NCI-H1048 (cell line): ENCODE results near the gene PCSK2.

ENCODE experiments used
- DNase-seq: peaks from one replicate; lab custom pipeline; 2025; lab: John Stamatoyannopoulos, UW

The PCSK2 gene

DNA sequence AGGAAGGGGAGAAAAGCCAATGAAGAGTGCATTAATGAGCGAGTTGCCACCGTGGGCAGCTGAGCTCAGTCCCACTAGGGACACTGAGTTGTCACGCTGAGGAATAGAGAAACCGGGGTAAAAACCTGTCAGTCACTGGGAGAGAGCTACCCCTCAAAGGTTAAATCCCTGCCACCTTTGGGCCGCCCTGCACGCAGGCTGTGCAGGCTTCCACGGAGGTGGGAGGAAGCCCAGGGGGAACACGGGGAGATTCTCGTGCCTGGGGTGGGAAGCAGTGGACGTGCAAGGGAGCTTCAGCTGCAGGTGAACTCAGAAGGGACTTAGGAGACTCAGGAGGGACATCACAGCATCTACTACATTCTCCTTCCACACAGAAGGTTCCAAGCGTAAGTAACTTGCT lies 253.9 kb downstream of the PCSK2 start:
- DNase-seq = no peak

DNA sequence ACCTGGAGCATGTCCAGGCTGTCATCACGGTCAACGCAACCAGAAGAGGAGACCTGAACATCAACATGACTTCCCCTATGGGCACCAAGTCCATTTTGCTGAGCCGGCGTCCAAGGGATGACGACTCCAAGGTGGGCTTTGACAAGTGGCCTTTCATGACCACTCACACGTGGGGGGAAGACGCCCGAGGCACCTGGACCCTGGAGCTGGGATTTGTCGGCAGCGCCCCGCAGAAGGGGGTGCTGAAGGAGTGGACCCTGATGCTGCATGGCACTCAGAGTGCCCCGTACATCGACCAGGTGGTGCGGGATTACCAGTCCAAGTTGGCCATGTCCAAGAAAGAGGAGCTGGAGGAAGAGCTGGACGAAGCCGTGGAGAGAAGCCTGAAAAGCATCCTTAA lies 254.8 kb downstream of the PCSK2 start:
- DNase-seq = no peak

DNA sequence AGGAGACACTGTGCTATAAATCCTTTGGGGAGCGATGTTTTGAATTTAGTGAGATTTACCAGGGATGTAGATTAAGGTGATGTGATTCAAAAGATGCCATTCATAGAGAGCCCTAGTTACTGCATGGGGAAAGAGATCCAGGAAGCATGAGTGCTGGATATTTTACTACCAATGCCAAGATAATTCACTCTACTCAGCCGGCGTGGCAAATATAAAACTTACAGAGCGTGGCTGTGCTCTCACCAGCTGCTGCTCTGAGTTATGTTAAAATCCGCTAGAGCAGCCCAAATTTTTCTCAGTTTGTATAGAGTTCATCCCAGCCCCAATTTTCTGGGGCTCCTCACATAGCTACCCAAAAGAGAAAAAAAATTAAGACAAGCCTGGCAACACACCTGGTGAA lies 255.7 kb downstream of the PCSK2 start:
- no peak for DNase-seq

DNA sequence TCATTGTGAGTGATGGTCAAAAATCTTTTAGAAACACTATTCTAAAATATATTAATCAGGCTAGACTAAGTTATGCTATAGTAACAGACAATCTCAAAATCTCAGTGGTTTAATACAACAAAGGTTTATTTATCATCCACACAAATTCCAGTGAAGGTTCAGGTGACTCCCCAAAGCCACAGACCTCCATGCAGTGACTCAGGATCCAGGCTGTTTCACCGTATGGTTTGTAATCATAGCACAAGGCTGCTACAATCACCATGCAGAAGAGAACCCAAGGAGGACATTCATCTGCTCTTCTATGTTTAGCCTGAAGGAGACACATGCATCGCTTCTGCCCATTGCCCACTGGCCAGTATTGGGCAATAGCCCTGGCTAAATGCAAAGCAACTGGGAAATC lies 258.2 kb downstream of the PCSK2 start:
- no peak for DNase-seq

DNA sequence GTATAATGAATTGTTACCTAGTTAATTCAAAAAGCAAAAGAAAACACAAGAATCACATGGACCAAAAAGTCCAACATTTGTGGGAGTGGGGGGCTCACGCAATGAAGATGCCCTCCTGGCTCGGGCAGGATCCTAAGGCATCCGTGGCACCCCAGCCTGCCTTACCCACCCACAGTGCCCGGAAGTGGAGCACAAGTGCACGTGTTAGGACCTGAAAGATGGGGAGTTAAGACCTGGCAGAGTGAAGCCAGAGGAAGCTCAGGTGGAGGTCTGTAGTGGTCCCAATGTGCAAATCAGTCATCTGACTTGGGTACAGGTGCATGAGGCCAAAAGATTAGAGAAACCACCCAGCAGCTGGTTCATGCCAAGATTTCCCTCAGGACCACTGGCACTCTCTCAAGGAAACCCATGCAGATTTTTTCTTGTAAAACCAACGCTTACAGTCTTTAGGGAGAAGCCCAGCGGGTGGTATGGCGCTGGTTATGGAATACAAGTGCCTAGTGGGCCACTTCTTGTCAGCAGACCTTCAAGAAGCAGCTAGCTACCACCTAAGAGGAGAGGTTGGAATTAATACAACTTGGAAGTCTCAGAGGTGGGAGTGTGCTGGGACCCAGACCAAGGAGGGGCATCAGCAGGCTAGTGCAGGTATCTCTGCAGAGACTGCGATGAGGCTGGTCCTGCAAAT lies 262.2 kb downstream of the PCSK2 start:
- no peak for DNase-seq

DNA sequence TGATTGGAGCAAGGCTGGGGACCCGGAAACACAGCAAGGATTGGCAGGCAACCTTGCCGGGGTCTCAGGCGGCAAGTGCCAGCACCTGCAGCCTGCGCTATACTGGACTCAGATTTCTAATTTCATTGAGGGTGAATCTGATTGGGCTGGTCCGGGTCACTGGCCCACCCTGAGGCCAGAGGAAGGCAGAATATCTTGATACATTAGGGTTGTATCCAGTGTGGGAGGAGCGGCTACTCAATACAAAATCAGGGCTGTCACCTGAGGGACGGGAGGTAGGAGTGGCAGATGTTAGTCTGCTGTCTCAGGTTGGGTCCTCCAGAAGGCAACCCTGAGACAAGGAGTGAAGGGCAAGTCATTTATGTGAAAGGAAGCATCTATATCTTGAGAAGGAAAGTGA lies 263.7 kb downstream of the PCSK2 start:
- DNase-seq = no peak

DNA sequence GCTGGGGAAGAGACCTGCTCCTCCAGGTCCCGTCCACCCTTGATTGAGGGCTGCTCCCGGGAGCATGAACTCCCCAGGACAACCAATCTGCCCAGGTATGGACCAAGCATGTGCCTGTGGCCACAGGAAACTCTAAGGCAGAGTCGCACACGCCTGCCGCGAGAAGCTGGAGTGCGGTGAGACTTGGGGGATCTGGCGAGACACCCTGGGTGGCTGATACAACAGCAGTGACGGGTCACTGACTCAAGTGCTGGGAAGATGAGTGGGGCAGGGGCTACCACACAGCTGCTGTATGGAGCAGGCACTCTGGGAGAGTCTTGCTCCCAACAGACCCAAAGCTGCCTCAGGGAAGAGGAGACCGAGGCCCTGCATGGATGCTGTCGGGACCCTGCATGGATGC lies 264.2 kb downstream of the PCSK2 start:
- no peak for DNase-seq

DNA sequence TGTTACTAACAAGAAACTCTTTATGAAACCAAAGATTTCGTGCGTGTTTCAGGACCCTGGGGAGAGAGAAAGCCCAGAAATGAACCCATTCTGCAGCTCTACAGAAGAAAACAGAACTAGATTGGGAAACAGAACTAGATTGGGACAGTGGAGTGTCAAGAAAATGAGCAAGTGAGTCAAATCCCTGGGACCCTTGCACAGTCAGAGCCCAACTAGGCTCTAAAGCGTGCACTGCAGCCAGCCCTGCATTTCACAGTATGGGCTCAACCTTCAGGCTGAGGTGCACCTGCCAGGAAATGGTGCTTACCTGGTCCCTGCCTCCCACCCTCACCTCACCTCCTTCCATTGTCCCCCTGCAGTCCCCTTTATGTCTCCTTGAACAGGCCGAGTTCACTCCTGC lies 264.6 kb downstream of the PCSK2 start:
- DNase-seq = no peak

DNA sequence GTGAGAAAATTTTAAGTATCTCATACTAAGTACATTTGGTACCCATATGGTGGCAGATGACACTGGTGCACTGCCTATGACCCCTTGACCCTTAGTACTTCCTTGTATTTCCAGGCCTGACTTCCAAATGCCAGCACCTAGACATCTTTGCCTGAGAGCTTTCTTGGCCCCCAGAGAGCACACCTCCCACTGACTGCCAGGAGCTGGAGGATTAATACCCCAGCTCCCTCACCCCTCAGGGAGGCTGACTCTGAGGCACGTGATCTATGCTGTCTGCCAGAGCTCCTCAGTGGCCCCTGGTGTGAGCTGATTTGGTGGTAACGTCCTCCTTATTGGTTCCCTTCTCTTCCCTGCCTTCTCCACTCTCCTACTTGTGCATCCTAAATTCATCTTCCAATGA lies 266.3 kb downstream of the PCSK2 start:
- DNase-seq = no peak

DNA sequence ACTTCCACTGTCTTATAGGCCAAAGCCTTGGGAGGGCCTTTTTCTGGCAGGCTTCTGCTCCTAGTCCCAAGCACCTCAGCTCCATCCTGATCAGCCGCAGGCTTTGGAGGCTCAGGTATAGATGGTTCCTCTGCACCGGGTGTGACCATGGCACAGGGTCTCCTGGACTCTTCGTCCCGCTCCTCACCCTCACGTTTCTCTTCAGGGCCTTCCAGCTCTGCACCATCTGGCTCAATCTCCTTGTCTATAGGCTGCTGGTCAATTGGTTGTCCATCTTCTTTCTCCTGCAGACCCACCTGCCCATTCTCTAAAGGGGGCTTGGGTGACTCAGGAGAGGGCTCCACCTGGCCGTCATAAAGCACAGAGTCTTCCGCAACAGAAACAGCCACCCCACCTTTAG lies 267.4 kb downstream of the PCSK2 start:
- DNase-seq = no peak

DNA sequence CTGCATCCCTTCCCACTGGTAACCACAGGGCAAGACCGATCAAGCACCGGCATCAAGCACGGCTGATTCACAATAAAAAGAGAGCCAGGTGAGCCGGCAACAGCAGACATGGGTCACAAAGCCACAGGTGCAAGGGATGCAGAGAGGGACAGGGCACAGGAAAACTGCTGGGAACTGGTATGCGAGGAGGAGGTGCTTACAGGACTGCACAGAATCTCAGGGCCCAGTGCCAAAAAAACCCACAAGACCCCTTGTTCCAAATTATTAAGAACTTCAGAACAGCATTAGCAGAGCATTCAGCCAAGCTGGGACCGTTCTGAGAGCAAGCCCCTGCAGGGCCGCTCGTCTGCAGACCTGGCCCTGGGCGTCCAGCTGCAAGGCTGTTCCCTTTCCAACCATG lies 269.0 kb downstream of the PCSK2 start:
- DNase-seq = no peak

DNA sequence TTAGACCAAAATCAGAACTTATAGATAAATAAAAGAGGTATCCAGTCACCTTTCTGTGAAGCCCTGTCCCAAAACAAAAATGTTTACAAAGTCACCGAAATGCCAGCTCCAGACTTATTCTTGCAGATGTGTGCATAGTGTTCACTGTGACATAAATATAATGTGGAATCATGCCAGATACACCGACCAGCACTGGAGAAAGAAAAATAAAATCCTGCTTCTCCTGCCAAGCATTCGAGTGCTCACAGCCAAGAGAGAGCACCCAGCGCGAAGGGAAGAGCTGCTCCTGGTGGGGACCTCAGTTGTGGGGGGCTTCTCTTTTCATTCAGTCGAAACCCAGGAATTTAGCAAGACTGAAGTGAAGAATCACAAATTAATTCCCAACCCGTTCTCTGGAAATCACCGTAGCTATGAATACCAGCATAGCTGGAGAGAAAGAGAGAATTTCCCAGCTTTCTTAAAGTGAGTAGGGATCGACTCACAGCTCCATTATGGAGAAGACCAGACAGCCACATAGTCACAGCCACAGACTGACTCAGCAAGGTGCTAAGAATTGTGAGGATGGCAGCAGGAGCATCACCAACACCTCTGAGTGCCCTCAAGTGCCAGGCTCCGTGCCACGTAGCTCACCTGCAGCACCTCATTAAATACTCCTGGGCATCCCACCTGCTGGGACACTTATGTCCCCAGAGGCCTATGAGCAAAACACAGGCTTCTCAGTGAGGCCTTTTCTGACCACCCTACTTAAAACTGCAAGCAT lies 271.2 kb downstream of the PCSK2 start:
- no peak for DNase-seq

DNA sequence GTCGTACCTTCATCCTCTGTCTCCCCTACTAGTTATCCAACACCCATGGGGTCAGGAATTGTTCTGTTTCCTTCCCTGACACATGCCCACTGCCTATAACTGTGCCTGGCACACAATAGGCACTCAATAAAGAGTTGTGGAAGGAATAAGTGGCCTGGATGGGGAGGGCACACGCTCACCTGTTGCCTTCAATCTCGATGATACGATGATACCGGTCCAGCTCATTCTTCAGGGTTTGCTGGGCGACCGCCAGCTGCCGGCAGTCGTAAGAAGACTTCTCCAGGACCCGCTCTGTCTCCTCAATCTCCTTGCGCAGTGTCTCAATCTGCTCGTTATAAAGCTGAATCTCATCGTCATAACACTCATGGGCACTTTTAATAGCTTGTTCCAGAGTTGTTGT lies 271.8 kb downstream of the PCSK2 start:
- no peak for DNase-seq

DNA sequence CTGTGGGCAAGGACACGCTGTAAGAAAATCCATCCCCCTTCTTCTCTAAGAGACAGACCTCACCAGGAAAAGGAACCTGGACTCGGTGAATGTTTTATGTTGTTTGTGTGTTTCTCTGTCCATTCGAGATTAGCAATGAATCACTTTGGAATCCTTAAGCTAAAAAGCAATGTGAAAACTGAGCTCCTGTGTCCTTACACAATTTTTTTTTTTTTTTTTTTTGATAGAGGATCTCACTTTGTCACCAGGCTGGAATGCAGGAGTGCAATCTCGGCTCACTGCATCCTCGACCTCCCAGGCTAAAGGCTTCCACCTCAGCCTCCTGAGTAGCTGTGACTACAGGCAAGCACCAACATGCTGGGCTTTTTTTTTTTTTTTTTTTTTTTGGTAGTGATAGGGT lies 272.2 kb downstream of the PCSK2 start:
- no peak for DNase-seq

DNA sequence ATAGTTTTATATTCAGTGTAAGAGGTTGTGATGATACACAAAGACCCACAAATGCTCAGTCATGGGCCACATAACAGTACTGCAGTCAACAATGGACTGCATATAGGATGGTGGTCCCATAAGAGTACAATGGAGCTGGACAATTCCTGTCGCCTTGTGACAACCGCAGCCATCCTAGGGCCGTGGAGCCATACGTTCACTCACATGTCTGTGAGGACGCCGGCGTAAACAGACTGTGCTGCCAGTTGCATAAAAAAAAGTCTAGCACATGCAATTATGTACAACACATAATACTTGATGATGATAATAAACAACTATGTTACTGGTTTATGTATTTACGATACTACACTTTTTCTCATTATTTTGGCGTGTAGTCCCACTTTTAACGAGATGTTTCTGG lies 273.4 kb downstream of the PCSK2 start:
- no peak for DNase-seq

DNA sequence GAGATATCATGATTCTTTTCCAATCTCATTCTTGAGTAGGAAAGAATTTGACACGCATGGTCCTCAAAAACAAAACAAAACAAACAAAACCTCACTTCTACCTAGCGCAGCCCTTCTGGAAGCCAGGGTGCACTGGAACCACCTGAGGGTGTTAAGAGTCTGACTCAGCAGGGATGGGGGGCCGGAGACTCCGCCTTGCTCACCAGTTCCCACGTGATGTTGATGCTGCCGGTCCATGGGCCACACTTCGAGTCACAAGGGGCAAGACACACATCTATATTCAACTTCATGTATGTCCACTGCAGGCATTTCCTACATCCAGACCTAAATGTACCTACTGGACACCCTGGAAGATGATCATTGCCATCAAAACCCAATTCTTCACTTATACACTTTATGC lies 274.0 kb downstream of the PCSK2 start:
- DNase-seq = no peak

DNA sequence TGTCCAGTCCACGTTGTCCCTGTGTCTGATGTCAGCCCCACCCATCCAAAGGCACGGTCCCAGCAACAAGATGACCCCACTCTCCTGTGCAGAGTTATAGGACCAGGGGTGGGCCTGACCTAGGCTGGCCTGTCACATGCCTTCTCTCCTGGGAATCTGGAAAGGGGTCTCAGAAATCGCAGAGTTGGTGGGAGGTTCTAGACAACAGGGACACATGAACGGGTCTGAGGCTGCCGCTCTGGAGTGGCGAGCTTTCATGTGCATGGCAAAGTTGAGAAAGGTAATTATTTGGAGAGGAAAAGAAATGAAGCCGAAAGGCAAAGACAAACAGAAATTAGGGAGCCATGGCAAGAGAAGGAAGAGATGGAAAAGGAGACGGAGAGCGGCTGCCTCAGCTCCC lies 274.9 kb downstream of the PCSK2 start:
- DNase-seq = no peak

DNA sequence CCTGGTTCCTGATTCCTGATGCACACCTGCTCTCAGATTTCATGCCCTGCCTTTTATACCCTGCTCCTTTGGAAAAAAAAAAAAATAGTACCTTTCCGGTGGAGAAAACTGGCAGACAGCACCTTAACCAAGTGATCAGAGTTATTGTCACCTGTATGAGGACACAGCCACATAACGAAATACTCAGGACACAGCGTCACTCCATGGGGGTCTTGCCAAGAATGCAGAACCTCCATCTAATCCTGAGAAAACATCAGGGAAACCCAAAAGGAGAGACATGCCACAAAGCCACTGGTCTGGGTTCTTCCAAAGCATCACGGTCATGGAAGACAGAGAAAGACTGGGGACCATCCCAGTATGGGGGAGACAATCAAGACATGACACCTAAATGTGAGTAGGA lies 275.3 kb downstream of the PCSK2 start:
- no peak for DNase-seq

DNA sequence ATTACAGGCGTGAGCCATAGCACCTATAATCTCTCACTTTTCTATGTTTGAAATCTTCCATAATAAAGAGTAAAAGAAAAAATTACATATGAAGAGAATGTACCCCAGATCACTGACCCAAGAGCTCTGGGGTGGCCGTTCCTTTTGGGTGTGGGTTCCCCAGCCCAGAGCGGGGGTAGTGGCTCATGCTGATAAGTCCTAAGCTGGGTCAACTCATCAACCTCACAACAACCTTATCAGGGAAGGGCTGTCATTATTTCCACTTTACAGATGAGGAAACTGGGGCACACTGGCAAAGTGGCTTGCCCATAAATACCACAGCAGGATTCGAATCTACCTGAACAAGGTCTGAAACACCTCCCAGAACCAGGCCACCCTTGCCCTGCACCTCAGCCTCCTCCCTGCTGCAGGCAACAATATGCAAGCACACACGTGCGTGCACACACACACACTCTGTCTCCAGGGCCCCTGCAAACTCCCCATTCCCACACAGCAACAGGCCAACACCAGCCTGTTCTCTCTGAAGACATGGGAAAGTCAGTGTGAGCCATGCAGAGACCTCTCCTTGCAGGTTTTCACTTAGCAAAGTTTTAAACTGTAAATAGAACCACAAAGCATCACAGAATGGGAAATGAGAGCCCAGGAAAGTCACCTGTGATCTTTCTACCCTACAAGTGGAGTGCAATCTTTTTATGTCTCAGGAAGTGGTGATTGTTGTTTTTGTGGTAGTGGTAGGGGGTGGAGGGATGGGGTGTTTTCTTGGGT lies 276.6 kb downstream of the PCSK2 start:
- no peak for DNase-seq

DNA sequence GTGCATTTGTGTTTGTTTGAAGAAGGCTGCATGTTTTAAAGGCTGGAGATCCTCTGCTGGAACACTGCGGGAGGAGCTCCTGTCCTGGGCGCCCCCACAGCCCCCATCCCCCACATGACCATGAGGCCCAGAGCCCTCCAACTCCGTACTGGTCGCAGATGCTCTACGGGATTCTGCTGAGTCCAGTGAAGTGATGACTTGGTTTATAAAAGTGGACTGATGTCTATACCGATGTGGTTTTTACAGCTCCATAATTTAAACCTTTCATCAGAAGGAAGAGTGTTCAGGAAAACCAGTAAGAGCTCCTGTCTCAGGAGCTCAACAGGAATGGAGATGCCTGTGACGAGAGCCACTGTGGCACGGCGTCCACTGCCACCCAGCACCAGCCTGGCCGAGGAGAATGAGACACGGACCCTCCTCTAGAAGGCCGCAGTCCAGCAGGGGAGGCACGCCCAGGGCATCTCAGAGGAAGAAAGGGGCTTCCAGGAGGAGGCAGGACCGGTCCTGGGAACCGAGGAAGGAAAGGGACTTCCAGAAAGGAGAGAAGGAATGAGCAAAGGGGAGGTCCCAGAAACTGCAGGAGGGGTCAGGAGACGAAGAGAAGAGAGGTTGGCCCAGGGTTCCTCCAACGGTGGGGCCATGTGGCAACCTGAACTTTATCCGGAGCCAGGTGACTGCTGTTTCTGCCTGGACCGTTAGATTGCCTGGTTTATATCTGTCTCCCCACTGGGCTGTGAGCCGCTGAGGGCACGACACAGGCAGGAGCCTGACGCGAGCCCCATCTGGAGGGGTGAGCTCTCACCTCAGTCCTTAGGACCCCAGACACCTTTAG lies 277.4 kb downstream of the PCSK2 start:
- DNase-seq = no peak

DNA sequence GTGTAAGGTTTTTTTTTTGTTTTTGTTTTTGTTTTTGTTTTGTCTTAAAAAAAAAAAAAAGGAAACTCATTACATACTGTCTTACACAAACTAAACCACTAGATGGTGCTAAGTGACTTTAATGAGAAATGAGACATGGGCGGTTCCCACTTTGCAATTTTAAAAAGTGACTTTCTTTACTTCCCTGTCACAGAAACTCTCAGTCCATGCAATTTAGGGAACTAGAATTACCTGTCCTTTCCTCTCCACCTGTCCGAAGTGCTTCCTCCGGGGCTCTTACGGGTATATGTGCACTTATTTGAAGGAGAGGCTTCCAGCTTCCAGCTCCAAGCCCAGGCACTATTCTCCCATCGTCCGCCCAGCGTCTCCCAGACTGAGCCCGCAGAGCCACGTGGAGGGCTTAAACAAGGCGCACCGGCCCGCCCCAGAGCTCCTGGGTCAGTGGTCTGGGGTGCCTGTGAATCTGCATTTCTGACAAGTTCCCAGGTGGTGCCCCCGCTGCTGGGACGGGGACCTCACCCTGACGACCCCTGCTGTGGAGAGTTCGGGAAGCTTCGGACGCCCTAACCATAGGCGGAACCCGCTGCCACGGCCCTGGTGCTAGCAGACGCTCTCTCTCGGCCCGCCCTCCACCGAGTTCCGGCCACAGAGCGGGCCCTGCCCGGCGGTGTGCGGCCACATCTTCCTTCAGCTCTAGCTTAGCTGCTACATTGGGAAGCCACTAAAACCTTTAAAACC lies 278.2 kb downstream of the PCSK2 start:
- DNase-seq = peak; percentile 30
